HepG2 (cell line): ENCODE measurements around the gene CD9. TPM values are rescaled to one million over a fixed set of nuclear protein-coding genes. Genes with fewer than 3 reads are reported as not detected.

Experiments used
- ATAC-seq: fragments of 200-7000 bp; cut with Tn5 transposase; 3 replicates; pipeline ENCODE4 v1.9.1; 2020; ENCODE audit warnings: mild to moderate bottlenecking, moderate library complexity
- BruUV-seq: library from RNA; stranded (reverse); fragments of 400-500 nt; replicated peaks from 2 replicates; lab custom pipeline; 2021; lab: Mats Ljungman, UMichigan
- CTCF ChIA-PET: fragments of 300-600 bp; formaldehyde crosslinking; extraction: SDS; loops from one replicate; lab custom pipeline; 2021; ENCODE audit warnings: low total read pairs, inconsistent platforms, low intra/inter-chr PET ratio; lab: Yijun Ruan, JAX
- POLR2A ChIA-PET: fragments of 350-600 bp; sonication (Branson Sonifier 250); formaldehyde crosslinking; loops from one replicate; lab custom pipeline; 2020; ENCODE audit warnings: antibody characterized with exemption, inconsistent platforms; lab: Yijun Ruan, JAX
- DNase-seq: peaks from one replicate; pipeline ENCODE4 v3.0.0-alpha.2; 2015; ENCODE audit warnings: low spot score
- FAIRE-seq: peaks from 3 replicates; lab custom pipeline; 2011; peaks lifted over from hg19 to GRCh38; lab: Jason Lieb, UNC
- H2AFZ ChIP-seq: one replicate; pipeline ENCODE4 v1.6.1; 2011; ENCODE audit warnings: low read length, inconsistent platforms
- H3K27ac ChIP-seq: fragments of 300-600 bp; 3 replicates; pipeline ENCODE4 v1.8.0; 2011; ENCODE audit warnings: mixed run types, mild to moderate bottlenecking, mixed read lengths, low read length, inconsistent platforms; ENCODE audit not compliant: insufficient read depth; ENCODE audit errors: extremely low read length
- H3K27me3 ChIP-seq, 2 experiments: fragments of 200-600 bp in 1 of 2; 2 replicates in 1 of 2; 3 replicates in 1 of 2; pipeline versions ENCODE4 v1.6.0 to v1.8.0; 2011; ENCODE audit warnings: low read length in 2 of 2, mild to moderate bottlenecking in 2 of 2, moderate library complexity in 2 of 2, inconsistent platforms in 1 of 2; ENCODE audit not compliant: insufficient read depth in 2 of 2, control insufficient read depth in 1 of 2
- H3K36me3 ChIP-seq, 2 experiments: fragments of 200-600 bp in 1 of 2; replicated peaks in 1 of 2; 2 replicates in 1 of 2; 3 replicates in 1 of 2; pipeline versions ENCODE4 v1.5.1 to v1.8.0; 2011; ENCODE audit warnings: low read length in 2 of 2, inconsistent platforms in 1 of 2; ENCODE audit not compliant: insufficient read depth in 2 of 2, control insufficient read depth in 1 of 2
- H3K4me1 ChIP-seq: 2 replicates; pipeline ENCODE4 v1.5.1; 2012; ENCODE audit warnings: low read length, inconsistent platforms; ENCODE audit not compliant: insufficient read depth
- H3K4me2 ChIP-seq: 2 replicates; pipeline ENCODE4 v1.6.0; 2011; ENCODE audit warnings: low read depth, low read length, inconsistent platforms
- H3K4me3 ChIP-seq, 3 experiments: fragments of 200-600 bp in 1 of 3; sonication (generic), shearing (Covaris generic) in 1 of 3; replicated peaks in 1 of 3; 2 replicates each; pipeline ENCODE4 v1.5.1; 2011 to 2016; ENCODE audit warnings: low read length in 3 of 3, inconsistent platforms in 2 of 3, low read depth in 2 of 3, mild to moderate bottlenecking in 2 of 3, control low read depth in 1 of 3, mixed read lengths in 1 of 3; ENCODE audit not compliant: insufficient read depth in 1 of 3
- H3K79me2 ChIP-seq: one replicate; pipeline ENCODE4 v1.6.1; 2011; ENCODE audit warnings: low read length, inconsistent platforms; ENCODE audit not compliant: insufficient read depth
- H3K9ac ChIP-seq: 2 replicates; pipeline ENCODE4 v1.6.0; 2011; ENCODE audit warnings: mild to moderate bottlenecking, low read depth, low read length, inconsistent platforms; ENCODE audit not compliant: insufficient read depth
- H3K9me3 ChIP-seq: 2 replicates; pipeline ENCODE4 v1.5.1; 2012; ENCODE audit warnings: mild to moderate bottlenecking, low read length
- H4K20me1 ChIP-seq: 2 replicates; pipeline ENCODE4 v1.6.0; 2011; ENCODE audit warnings: inconsistent platforms, mild to moderate bottlenecking, low read length, moderate library complexity; ENCODE audit not compliant: insufficient read depth
- CBX2 ChIP-seq, 2 experiments: fragments of 200-600 bp in 1 of 2; sonication (generic); formaldehyde crosslinking in 1 of 2; IDR thresholded peaks; 2 replicates each; pipeline versions ENCODE4 v1.7.0 to v1.8.1; 2018 to 2022; ENCODE audit warnings: low read depth in 2 of 2, low read length in 1 of 2, mild to moderate bottlenecking in 1 of 2, missing genetic modification reagents in 1 of 2
- CC2D1A ChIP-seq: sonication (generic); formaldehyde crosslinking; IDR thresholded peaks from 2 replicates; pipeline ENCODE4 v1.8.1; 2023; ENCODE audit warnings: mild to moderate bottlenecking, missing genetic modification reagents
- CEBPB ChIP-seq: IDR thresholded peaks from 2 replicates; pipeline ENCODE4 v1.6.1; 2011; ENCODE audit warnings: low read depth, low read length, improper control_type of control experiment, borderline replicate concordance
- FOXK1 ChIP-seq: sonication (generic); formaldehyde crosslinking; IDR thresholded peaks from 2 replicates; pipeline ENCODE4 v1.4.0; 2020; ENCODE audit warnings: low read depth, missing genetic modification reagents, borderline replicate concordance
- GFI1 ChIP-seq: sonication (generic); formaldehyde crosslinking; IDR thresholded peaks from 2 replicates; pipeline ENCODE4 v1.5.0; 2020; ENCODE audit warnings: missing genetic modification reagents, mild to moderate bottlenecking, borderline replicate concordance
- HNRNPK ChIP-seq: fragments of 200-400 bp; formaldehyde crosslinking; IDR thresholded peaks from 2 replicates; pipeline ENCODE4 v1.6.1; 2018; ENCODE audit warnings: low read length, low read depth, moderate library complexity, mild to moderate bottlenecking; ENCODE audit not compliant: poor library complexity, severe bottlenecking
- JUN ChIP-seq: sonication (generic); formaldehyde crosslinking; IDR thresholded peaks from 2 replicates; pipeline ENCODE4 v1.4.0; 2020; ENCODE audit warnings: mild to moderate bottlenecking, missing genetic modification reagents
- NBN ChIP-seq: fragments of 450-650 bp; conservative IDR thresholded peaks from 2 replicates; pipeline ENCODE4 v1.6.1; 2017
- NCOR1 ChIP-seq: fragments of 200-600 bp; sonication (generic); IDR thresholded peaks from 2 replicates; pipeline ENCODE4 v1.7.0; 2017; ENCODE audit warnings: antibody characterized with exemption, low read length, borderline replicate concordance
- PATZ1 ChIP-seq: sonication (generic); formaldehyde crosslinking; IDR thresholded peaks from 2 replicates; pipeline ENCODE4 v1.4.0; 2020; ENCODE audit warnings: missing genetic modification reagents
- TBX3 ChIP-seq: fragments of 450-650 bp; IDR thresholded peaks from 2 replicates; pipeline ENCODE4 v1.6.1; 2017; ENCODE audit warnings: antibody characterized with exemption, mild to moderate bottlenecking, inconsistent platforms, borderline replicate concordance
- ZFP37 ChIP-seq: sonication (generic); formaldehyde crosslinking; IDR thresholded peaks from 2 replicates; pipeline ENCODE4 v1.4.0; 2020; ENCODE audit warnings: missing genetic modification reagents, borderline replicate concordance
- ZNF224 ChIP-seq: sonication (generic); formaldehyde crosslinking; IDR thresholded peaks from 2 replicates; pipeline ENCODE4 v1.5.0; 2020; ENCODE audit warnings: mild to moderate bottlenecking, missing genetic modification reagents
- ZSCAN20 ChIP-seq: sonication (generic); formaldehyde crosslinking; IDR thresholded peaks from 2 replicates; pipeline ENCODE4 v1.4.0; 2020; ENCODE audit warnings: missing genetic modification reagents, mild to moderate bottlenecking, borderline replicate concordance
- WGBS: methylation state at CpG from one replicate; pipeline ENCODE4 v1.1.6; 2017; ENCODE audit warnings: low lambda C conversion rate; 5-methylcytosine and 5-hydroxymethylcytosine counted together
- in situ Hi-C: cut with HindIII; loops from 2 replicates; pipeline ENCODE4 v1.10.0; 2017; ENCODE audit warnings: low pct_unique_long_range_greater_than_20kb; ENCODE audit not compliant: extremely low pct_ligation_motif_present
- intact Hi-C: fragments of 100-400 bp; cut with micrococcal nuclease; formaldehyde crosslinking; loops from one replicate; pipeline ENCODE4 v1.10.0; 2022; ENCODE audit not compliant: unreplicated experiment
- polyA plus RNA-seq, 8 experiments: library from polyadenylated mRNA; depleted of rRNA in 3 of 8; stranded (reverse) in 7 of 8; unstranded in 1 of 8; fragments of >200 nt; fragmentation: Illumina TruSeq in 4 of 8; extraction: Trizol in 4 of 8; gene quantifications; 2 replicates each; pipeline versions ENCODE4 v1.2.1 to v1.2.3, GENCODE V29; 2011 to 2016; ENCODE audit warnings: low read depth in 4 of 8, missing spikeins in 1 of 8, mixed read lengths in 1 of 8; ENCODE audit not compliant: insufficient read depth in 1 of 8
- total RNA-seq, 5 experiments: library from RNA; depleted of rRNA; stranded (reverse); fragments of >200 nt; fragmentation: Illumina TruSeq; extraction: Trizol; gene quantifications; 2 replicates each; pipeline ENCODE4 v1.2.3, GENCODE V29; 2016; ENCODE audit warnings: low read depth in 1 of 5
- TF ChIP-seq, protein P1 (sequence below): sonication (generic); formaldehyde crosslinking; IDR thresholded peaks from 2 replicates; pipeline ENCODE4 v1.5.0; 2020; ENCODE audit warnings: mild to moderate bottlenecking, missing genetic modification reagents, moderate library complexity
- TF ChIP-seq, protein P2 (sequence below): IDR thresholded peaks from 2 replicates; pipeline ENCODE4 v1.6.1; 2016; ENCODE audit warnings: low read depth, control low read depth

Gene CD9
- total and polyA plus RNA-seq, 2 of the 13 experiments (the other 11 are each of a cell fraction or from before 2014, with no cell fraction given): 5.8 to 38.3 TPM

DNA sequence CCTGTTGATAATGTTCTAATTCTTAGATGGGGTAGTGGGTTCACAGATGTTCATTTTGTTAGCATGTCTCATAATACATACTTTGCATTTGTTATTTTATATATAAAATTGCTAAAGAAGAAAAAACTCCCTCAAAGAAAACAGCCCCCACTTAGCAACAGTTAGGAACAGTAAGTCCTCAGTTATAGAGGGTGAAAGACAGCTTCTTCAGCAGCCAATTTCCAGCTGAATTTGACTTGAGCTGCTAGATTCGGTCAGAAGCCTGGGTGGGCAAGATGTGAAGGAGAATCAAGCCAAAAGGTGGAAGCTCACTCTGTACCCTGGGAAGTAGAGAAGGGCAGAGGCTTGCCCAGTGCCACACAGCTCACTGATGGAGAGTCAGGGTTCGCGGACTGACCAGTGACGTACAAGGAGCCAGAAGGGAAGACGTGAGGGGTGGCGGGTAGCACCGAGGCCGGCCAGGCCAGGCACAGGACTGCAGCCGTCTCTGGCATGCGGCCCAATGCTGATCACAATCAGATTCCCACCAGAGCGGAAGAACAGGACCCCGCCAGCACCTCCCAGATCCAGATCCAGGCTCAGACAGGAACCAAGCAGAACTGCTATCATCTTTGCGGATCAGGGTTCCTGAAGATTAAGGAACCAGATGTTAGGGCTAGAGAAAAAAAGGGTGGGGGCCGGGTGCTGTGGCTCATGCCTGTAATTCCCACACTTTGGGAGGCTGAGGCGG, 45.3 kb upstream of the CD9 start:
- Histone ChIP-seq H3K79me2 (no peaks in the 10 kb centered on the region), H2AFZ (no peak overlapping the region), H4K20me1 (no peaks in the 10 kb centered on the region), H3K27me3 (peaks cover 0 to 3% of the 10 kb centered on the region in 2 experiments; a peak in 3 of 5 replicates), H3K4me1 (peaks cover 18% of the 10 kb centered on the region), H3K4me3 (no peak overlapping the region), H3K27ac (no peak overlapping the region), H3K36me3 (no peaks in the 10 kb centered on the region), H3K9ac (no peak overlapping the region), H3K4me2 (no peak overlapping the region), H3K9me3 (no peaks in the 10 kb centered on the region)
- FAIRE-seq (no peak), ATAC-seq (no peak), DNase-seq (no peak)
- in situ Hi-C loops (no loop called here), intact Hi-C loops (no loop called here)
- ChIA-PET CTCF (no interaction called here), POLR2A (no interaction called here)
- BruUV-seq: no TSS peak
- TF ChIP-seq TBX3 (no peak), CBX2 (IDR thresholded peaks at IDR 0.05; ENCODE audit: low read depth, low read length) (no peak), CBX2 (CRISPR knock-in tag; IDR thresholded peaks at IDR 0.05; ENCODE audit: low read depth) (no peak), ZSCAN20 (CRISPR knock-in tag) (no peak), ZFP37 (CRISPR knock-in tag) (no peak), JUN (no peak), NBN (no peak), NCOR1 (no peak), GFI1 (no peak), FOXK1 (CRISPR knock-in tag) (no peak), PATZ1 (no peak), CC2D1A (no peak), ZNF224 (no peak), CEBPB (no peak), HNRNPK (no peak)
- TF ChIP-seq, protein P1, sequence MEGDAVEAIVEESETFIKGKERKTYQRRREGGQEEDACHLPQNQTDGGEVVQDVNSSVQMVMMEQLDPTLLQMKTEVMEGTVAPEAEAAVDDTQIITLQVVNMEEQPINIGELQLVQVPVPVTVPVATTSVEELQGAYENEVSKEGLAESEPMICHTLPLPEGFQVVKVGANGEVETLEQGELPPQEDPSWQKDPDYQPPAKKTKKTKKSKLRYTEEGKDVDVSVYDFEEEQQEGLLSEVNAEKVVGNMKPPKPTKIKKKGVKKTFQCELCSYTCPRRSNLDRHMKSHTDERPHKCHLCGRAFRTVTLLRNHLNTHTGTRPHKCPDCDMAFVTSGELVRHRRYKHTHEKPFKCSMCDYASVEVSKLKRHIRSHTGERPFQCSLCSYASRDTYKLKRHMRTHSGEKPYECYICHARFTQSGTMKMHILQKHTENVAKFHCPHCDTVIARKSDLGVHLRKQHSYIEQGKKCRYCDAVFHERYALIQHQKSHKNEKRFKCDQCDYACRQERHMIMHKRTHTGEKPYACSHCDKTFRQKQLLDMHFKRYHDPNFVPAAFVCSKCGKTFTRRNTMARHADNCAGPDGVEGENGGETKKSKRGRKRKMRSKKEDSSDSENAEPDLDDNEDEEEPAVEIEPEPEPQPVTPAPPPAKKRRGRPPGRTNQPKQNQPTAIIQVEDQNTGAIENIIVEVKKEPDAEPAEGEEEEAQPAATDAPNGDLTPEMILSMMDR (CRISPR knock-in tag): no peak
- TF ChIP-seq, protein P2, sequence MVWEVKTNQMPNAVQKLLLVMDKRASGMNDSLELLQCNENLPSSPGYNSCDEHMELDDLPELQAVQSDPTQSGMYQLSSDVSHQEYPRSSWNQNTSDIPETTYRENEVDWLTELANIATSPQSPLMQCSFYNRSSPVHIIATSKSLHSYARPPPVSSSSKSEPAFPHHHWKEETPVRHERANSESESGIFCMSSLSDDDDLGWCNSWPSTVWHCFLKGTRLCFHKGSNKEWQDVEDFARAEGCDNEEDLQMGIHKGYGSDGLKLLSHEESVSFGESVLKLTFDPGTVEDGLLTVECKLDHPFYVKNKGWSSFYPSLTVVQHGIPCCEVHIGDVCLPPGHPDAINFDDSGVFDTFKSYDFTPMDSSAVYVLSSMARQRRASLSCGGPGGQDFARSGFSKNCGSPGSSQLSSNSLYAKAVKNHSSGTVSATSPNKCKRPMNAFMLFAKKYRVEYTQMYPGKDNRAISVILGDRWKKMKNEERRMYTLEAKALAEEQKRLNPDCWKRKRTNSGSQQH (CRISPR knock-in tag): no peak
- 57% methylated on average over 15 of the region's 15 CpGs for WGBS
